ENCODE results near the gene TAF12. TPM values are rescaled to one million over a fixed set of nuclear protein-coding genes. Genes with fewer than 3 reads are reported as not detected.
"Not testable (repeated sequence)": the region's sequence is repeated elsewhere in the genome, so short reads cannot be mapped to it uniquely, and the experiment has no call there.

The TAF12 gene
- total RNA-seq, result 17.1 and 18.5 TPM in 2 replicates

- POLR2A ChIA-PET, result interaction anchor here (0.5 to 5.6 kb wide), 47 partner anchors 9 to 1443 kb away, joined by 3 to 154 read pairs (median 5); partner anchors contain the start of genes ATP5IF1, EYA3, FAM76A and GMEB1
- CTCF ChIA-PET, result interaction anchor here (0.9 to 2.3 kb wide), 8 partner anchors 26 to 389 kb away, joined by 3 to 19 read pairs (median 7); partner anchors contain the start of genes GMEB1 and YTHDF2
- DNase-seq, result peak; percentile 78
- H3K9me3 Mint-ChIP-seq, result no peaks in the 10 kb centered on the region
- peak within 1 kb of the TSS; percentile 97 for H3K27ac Mint-ChIP-seq
- H3K4me3 Mint-ChIP-seq, result peak within 1 kb of the TSS; percentile 96
- ATAC-seq (ENCODE audit: low read depth), result peak; percentile 80
- peaks cover 15% of the 10 kb centered on the region for H3K36me3 Mint-ChIP-seq (ENCODE audit: low read depth)
- no peaks in the 10 kb centered on the region for H3K27me3 Mint-ChIP-seq
- intact Hi-C loops (cut with micrococcal nuclease), result loop anchor here (1.0 to 5.0 kb wide), 13 partner anchors 26 to 540 kb away; partner anchors contain the start of genes SESN2 and YTHDF2
- TF ChIP-seq CTCF (IDR thresholded peaks at IDR 0.05), result no peak
- H3K4me1 Mint-ChIP-seq, result peaks cover 50% of the 10 kb centered on the region
Measured at GRCh38 chr1:28642847-28643635, at the start of gene TAF12. Gene TAF12 (minus strand): TSS chr1:28643067. CDS start chr1:28622081, 20,986 bp downstream.

GRCh38 chr1:28691627-28692026 lies 48.8 kb upstream of the TAF12 start:
- H3K27ac Mint-ChIP-seq; intact Hi-C loops (cut with micrococcal nuclease); POLR2A ChIA-PET; H3K4me3 Mint-ChIP-seq; CTCF ChIA-PET; H3K27me3 Mint-ChIP-seq; H3K4me1 Mint-ChIP-seq; ATAC-seq (ENCODE audit: low read depth); H3K9me3 Mint-ChIP-seq; DNase-seq: not testable (repeated sequence)
- H3K36me3 Mint-ChIP-seq (ENCODE audit: low read depth), result peaks cover 61% of the 10 kb centered on the region

- ChIA-PET POLR2A (interaction anchor here (0.8 kb wide), 1 partner anchor 22 kb away, joined by 12 read pairs; no protein-coding TSS in a partner anchor), CTCF (no interaction called here)
- Mint-ChIP-seq H3K27ac (peak overlapping the region; percentile 18), H3K4me1 (peaks cover 2% of the 10 kb centered on the region), H3K4me3 (no peak overlapping the region), H3K36me3 (ENCODE audit: low read depth) (peaks cover 62% of the 10 kb centered on the region), H3K9me3 (no peaks in the 10 kb centered on the region), H3K27me3 (no peaks in the 10 kb centered on the region)
- no peak for TF ChIP-seq CTCF (IDR thresholded peaks at IDR 0.05)
- intact Hi-C loops (cut with micrococcal nuclease), result no loop called here
- ATAC-seq (ENCODE audit: low read depth), result no peak
- DNase-seq, result no peak
Measured at GRCh38 chr1:28684937-28685336, 42.1 kb upstream of the TAF12 start.

GRCh38 chr1:28682840-28683239 lies 40.0 kb upstream of the TAF12 start:
- TF ChIP-seq CTCF (IDR thresholded peaks at IDR 0.05), result no peak
- Mint-ChIP-seq H3K4me3 (no peak overlapping the region), H3K27ac (no peak overlapping the region), H3K9me3 (no peaks in the 10 kb centered on the region), H3K36me3 (ENCODE audit: low read depth) (peaks cover 52% of the 10 kb centered on the region), H3K4me1 (peaks cover 2% of the 10 kb centered on the region), H3K27me3 (no peaks in the 10 kb centered on the region)
- ChIA-PET CTCF (no interaction called here), POLR2A (interaction anchor here (1.3 kb wide), 1 partner anchor 40 kb away, joined by 3 read pairs; the partner anchor contains the start of gene TAF12)
- intact Hi-C loops (cut with micrococcal nuclease), result no loop called here
- DNase-seq (no peak), ATAC-seq (ENCODE audit: low read depth) (no peak)

- POLR2A ChIA-PET, result interaction anchor here (1.2 kb wide), 1 partner anchor 32 kb away, joined by 4 read pairs; the partner anchor contains the start of gene RNU11
- H3K9me3 Mint-ChIP-seq, result no peaks in the 10 kb centered on the region
- DNase-seq (no peak), ATAC-seq (ENCODE audit: low read depth) (no peak)
- H3K4me1 Mint-ChIP-seq, result no peaks in the 10 kb centered on the region
- H3K27me3 Mint-ChIP-seq, result no peaks in the 10 kb centered on the region
- no peak overlapping the region for H3K27ac Mint-ChIP-seq
- peaks cover 41% of the 10 kb centered on the region for H3K36me3 Mint-ChIP-seq (ENCODE audit: low read depth)
- intact Hi-C loops (cut with micrococcal nuclease), result no loop called here
- no peak overlapping the region for H3K4me3 Mint-ChIP-seq
- CTCF ChIA-PET, result no interaction called here
- TF ChIP-seq CTCF (IDR thresholded peaks at IDR 0.05), result no peak
Measured at GRCh38 chr1:28680151-28680550, 37.3 kb upstream of the TAF12 start.

Measured in activated B cell treated with CpG ODN at 0.5 μM for 24 hours (primary cell).